NCI-H2196 treated with DMSO at 0.1 percent for 48 hours (cell line): Measurements from ENCODE around the gene TSC1.

ENCODE experiments used
- DNase-seq: peaks from one replicate; lab custom pipeline; 2025; ENCODE audit not compliant: unreplicated experiment; lab: John Stamatoyannopoulos, UW

Gene TSC1

GRCh38 chr9:132939169-132939568 lies 5.2 kb downstream of the TSC1 start:
- no peak for DNase-seq

- DNase-seq: no peak
Measured at GRCh38 chr9:132937463-132937901, 6.9 kb downstream of the TSC1 start.

- no peak for DNase-seq
Measured at GRCh38 chr9:132935026-132935425, 9.4 kb downstream of the TSC1 start.

GRCh38 chr9:132931178-132931735 lies 13.2 kb downstream of the TSC1 start:
- no peak for DNase-seq

GRCh38 chr9:132927704-132928103 lies 16.7 kb downstream of the TSC1 start:
- no peak for DNase-seq

- DNase-seq: no peak
Measured at GRCh38 chr9:132923346-132923902, 21.0 kb downstream of the TSC1 start.

- no peak for DNase-seq
Measured at GRCh38 chr9:132919614-132920268, 24.7 kb downstream of the TSC1 start.

- DNase-seq: no peak
Measured at GRCh38 chr9:132914924-132915323, 29.5 kb downstream of the TSC1 start.

- DNase-seq: no peak
Measured at GRCh38 chr9:132912131-132912530, 32.3 kb downstream of the TSC1 start.

- no peak for DNase-seq
Measured at GRCh38 chr9:132910376-132910775, 34.0 kb downstream of the TSC1 start.

- no peak for DNase-seq
Measured at GRCh38 chr9:132909311-132909710, 35.1 kb downstream of the TSC1 start.

- DNase-seq: no peak
Measured at GRCh38 chr9:132908635-132909034, 35.8 kb downstream of the TSC1 start.

GRCh38 chr9:132905726-132906125 lies 38.7 kb downstream of the TSC1 start:
- no peak for DNase-seq

GRCh38 chr9:132903574-132904492 lies 40.6 kb downstream of the TSC1 start:
- DNase-seq: no peak

GRCh38 chr9:132901858-132902831 lies 42.3 kb downstream of the TSC1 start:
- peak; percentile 60 for DNase-seq

- no peak for DNase-seq
Measured at GRCh38 chr9:132898051-132898450, 46.4 kb downstream of the TSC1 start.

- DNase-seq: no peak
Measured at GRCh38 chr9:132896906-132897305, 47.5 kb downstream of the TSC1 start.

GRCh38 chr9:132896264-132896663 lies 48.2 kb downstream of the TSC1 start:
- no peak for DNase-seq

- peak; percentile 34 for DNase-seq
Measured at GRCh38 chr9:132894862-132895835, 49.3 kb downstream of the TSC1 start.
